ENCODE results near the gene MCF2L2.

DNA sequence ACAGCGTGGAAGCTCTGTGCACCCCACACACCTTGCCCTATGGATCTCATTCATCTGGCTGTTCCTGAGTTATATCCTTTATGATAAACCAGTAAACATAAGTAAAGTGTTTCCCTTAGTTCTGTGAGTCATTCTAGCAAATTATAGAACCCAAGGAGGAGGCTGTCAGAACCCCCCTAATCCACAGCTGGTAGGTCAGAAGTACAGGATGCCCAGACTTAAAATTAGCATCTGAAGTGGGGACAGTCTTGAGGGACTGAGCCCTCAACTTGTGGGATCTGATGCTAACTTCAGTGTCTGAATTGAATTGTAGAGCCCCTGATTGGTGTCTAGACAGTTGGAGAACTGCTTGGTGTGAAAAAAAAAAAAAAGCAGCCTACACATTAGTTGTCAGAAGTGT lies 100.3 kb downstream of the MCF2L2 start:
- TF ChIP-seq, protein P1, sequence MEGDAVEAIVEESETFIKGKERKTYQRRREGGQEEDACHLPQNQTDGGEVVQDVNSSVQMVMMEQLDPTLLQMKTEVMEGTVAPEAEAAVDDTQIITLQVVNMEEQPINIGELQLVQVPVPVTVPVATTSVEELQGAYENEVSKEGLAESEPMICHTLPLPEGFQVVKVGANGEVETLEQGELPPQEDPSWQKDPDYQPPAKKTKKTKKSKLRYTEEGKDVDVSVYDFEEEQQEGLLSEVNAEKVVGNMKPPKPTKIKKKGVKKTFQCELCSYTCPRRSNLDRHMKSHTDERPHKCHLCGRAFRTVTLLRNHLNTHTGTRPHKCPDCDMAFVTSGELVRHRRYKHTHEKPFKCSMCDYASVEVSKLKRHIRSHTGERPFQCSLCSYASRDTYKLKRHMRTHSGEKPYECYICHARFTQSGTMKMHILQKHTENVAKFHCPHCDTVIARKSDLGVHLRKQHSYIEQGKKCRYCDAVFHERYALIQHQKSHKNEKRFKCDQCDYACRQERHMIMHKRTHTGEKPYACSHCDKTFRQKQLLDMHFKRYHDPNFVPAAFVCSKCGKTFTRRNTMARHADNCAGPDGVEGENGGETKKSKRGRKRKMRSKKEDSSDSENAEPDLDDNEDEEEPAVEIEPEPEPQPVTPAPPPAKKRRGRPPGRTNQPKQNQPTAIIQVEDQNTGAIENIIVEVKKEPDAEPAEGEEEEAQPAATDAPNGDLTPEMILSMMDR (IDR thresholded peaks at IDR 0.05): no peak
- TF ChIP-seq POLR2A (IDR thresholded peaks at IDR 0.05) (no peak), POLR2AphosphoS5 (IDR thresholded peaks at IDR 0.05) (no peak), EP300 (IDR thresholded peaks at IDR 0.05) (no peak)
